Lower leg skin (tissue), 4 donors: ENCODE results near the gene RBFOX2. TPM values are rescaled to one million over a fixed set of nuclear protein-coding genes. Genes with fewer than 3 reads are reported as not detected.

Experiments
- DNase-seq, 2 donors: peaks; one replicate each; pipeline ENCODE4 v3.0.0-alpha.2; 2019; ENCODE audit warnings: low spot score in 2 of 2
- H3K4me3 ChIP-seq: fragments of 200-600 bp; sonication (generic); 2 replicates; pipeline ENCODE4 v1.5.1; 2017; ENCODE audit warnings: mild to moderate bottlenecking, low read depth; ENCODE audit not compliant: poor library complexity, severe bottlenecking
- CTCF ChIP-seq, 3 donors: fragments of 450-650 bp; IDR thresholded peaks; one replicate each; pipeline ENCODE4 v1.5.1; 2016; ENCODE audit warnings: antibody characterized with exemption in 3 of 3, mild to moderate bottlenecking in 3 of 3, moderate library complexity in 2 of 3
- POLR2A ChIP-seq, 2 donors: fragments of 450-650 bp; IDR thresholded peaks; one replicate each; pipeline ENCODE4 v1.6.1; 2016 to 2017; ENCODE audit warnings: antibody characterized with exemption in 2 of 2, mild to moderate bottlenecking in 1 of 2, moderate library complexity in 1 of 2
- WGBS, 2 donors: methylation state at CpG; one replicate each; pipeline ENCODE4 v1.1.5; 2018; 5-methylcytosine and 5-hydroxymethylcytosine counted together
- intact Hi-C: fragments of 100-400 bp; cut with DNase I; formaldehyde crosslinking; loops from one replicate; pipeline ENCODE4 v1.15.0; 2023; ENCODE audit warnings: low total_unique reads
- total RNA-seq, 4 donors: library from RNA; depleted of rRNA; stranded (reverse); fragments of >200 nt; gene quantifications; one replicate each; pipeline ENCODE4 v1.1.0, GENCODE V29; 2016

The RBFOX2 gene
- total RNA-seq, 4 donors from 2014 or later = 40.9 to 56.5 (median 51.1) TPM

DNA sequence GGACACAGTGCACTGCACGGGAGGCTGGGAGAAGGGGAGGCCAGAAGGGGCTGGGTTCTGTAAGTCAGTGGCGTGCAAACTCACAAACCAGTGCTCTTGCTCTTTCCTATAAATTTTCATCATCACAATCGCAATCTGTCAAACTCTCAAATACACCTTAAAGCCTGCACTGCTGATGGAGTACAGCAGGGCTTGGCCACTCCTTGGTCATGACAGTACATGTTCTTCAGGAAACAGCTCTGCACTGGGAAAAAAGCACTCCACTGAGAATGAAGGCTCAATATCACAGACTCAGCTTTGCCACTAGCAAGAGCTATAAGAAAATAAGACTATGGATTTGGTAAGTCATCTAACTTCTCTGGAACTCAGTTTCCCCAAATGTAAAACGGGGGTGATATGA, 111.0 kb downstream of the RBFOX2 start:
- no peak for DNase-seq
- 63 to 74% methylated on average over 4 of the region's 4 CpGs for WGBS, 2 donors
- intact Hi-C loops = no loop called here
- H3K4me3 ChIP-seq = no peak overlapping the region
- no peak for TF ChIP-seq POLR2A (IDR thresholded peaks at IDR 0.05)
- no peak for TF ChIP-seq CTCF (IDR thresholded peaks at IDR 0.05)

DNA sequence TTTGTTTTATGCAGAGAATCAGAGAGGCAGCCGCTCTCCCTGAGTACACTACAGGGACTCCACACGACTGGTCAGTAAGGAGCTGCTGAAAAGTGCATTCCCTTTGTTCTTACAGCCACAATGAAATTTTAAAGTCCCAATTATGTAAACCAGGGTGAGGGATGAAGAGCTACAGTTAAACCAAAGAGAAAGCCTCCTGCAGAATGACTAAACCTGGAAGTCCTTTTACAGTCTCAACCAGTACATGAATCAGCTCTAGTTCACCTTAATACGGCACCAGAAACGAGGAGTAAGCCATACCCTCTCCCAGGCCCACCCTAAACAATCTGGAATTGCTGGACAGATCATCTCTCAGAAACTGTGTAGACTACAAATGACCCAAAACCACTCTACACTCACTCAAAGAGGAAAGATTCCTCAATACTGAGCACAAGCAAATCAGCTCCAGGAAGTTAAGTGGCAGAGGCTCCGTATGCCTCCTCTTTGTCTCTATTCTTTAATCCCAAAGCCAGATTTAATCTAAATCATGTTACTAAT, 113.1 kb downstream of the RBFOX2 start:
- no peak overlapping the region for H3K4me3 ChIP-seq
- 9 to 10% methylated on average over 5 of the region's 5 CpGs for WGBS, 2 donors
- DNase-seq = no peak
- no peak for TF ChIP-seq POLR2A (IDR thresholded peaks at IDR 0.05)
- TF ChIP-seq CTCF (IDR thresholded peaks at IDR 0.05) = no peak
- intact Hi-C loops = no loop called here

GRCh38 chr22:35914665-35915476, 113.8 kb downstream of the RBFOX2 start:
- peak in 1 of 2 donors; percentile 77 for DNase-seq
- TF ChIP-seq POLR2A (IDR thresholded peaks at IDR 0.05) = no peak
- TF ChIP-seq CTCF (IDR thresholded peaks at IDR 0.05) = no peak
- 1 to 2% methylated on average over 9 of the region's 9 CpGs for WGBS, 2 donors
- peak overlapping the region; percentile 7 for H3K4me3 ChIP-seq
- intact Hi-C loops = no loop called here

DNA sequence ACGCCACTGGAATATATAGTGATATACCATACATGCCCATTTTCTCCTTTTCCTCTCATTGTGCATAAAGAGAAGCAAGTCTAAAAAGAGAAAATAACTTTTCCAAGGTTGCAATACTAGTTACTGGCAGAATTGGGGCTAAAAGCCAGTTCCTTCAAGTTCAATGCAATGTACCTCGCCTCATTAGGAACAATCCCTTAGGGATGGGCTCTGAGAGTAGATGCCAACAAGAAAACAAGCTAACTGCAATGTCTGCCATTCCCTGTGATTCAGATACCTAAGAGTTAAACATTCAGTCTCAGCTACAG, 114.3 kb downstream of the RBFOX2 start:
- intact Hi-C loops = no loop called here
- DNase-seq = no peak
- H3K4me3 ChIP-seq = no peak overlapping the region
- no peak for TF ChIP-seq CTCF (IDR thresholded peaks at IDR 0.05)
- no peak for TF ChIP-seq POLR2A (IDR thresholded peaks at IDR 0.05)
- 12 to 16% methylated on average over 2 of the region's 2 CpGs for WGBS, 2 donors

DNA sequence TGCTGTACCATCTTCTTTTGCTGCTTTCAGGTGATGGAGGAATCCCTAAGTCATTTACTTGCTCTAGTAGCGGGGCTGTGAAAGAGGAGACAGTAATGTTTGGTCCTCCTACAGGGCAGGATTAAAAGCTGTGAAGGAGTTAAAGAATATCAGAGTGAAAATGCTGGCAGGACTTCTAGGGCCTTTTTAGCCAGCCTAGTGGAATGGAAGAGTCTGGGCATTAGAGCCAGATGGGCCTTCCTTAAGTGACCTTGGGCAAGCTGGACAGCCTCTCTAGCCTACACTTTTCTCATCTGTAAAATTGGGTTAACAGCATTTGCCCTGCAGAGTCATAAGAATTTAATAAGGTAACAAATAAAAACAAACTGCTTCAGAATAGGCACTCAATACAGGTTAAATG, 114.7 kb downstream of the RBFOX2 start:
- H3K4me3 ChIP-seq = no peak overlapping the region
- DNase-seq = no peak
- TF ChIP-seq POLR2A (IDR thresholded peaks at IDR 0.05) = no peak
- TF ChIP-seq CTCF (IDR thresholded peaks at IDR 0.05) = no peak
- intact Hi-C loops = no loop called here
- WGBS, 2 donors = 49 to 77% methylated on average over 1 of the region's 1 CpG

- 47% methylated on average over 1 of the region's 1 CpG for WGBS, 2 donors
- intact Hi-C loops = no loop called here
- no peak for DNase-seq
- TF ChIP-seq POLR2A (IDR thresholded peaks at IDR 0.05) (no peak), CTCF (IDR thresholded peaks at IDR 0.05) (no peak)
- no peak overlapping the region for H3K4me3 ChIP-seq
These were observed 116.0 kb downstream of the RBFOX2 start for GRCh38 chr22:35912658-35913057.
